ENCODE results near the gene CPLANE2. TPM values are rescaled to one million over a fixed set of nuclear protein-coding genes. Genes with fewer than 3 reads are reported as not detected.
"Not testable (repeated sequence)": the region's sequence is repeated elsewhere in the genome, so short reads cannot be mapped to it uniquely, and the experiment has no call there.

CPLANE2 gene
- total RNA-seq, 1 experiment from 2014 or later = 5.0 TPM

GRCh38 chr1:16257968-16258367 is 21.0 kb upstream of the CPLANE2 start:
- TF ChIP-seq CREM (CRISPR knock-in tag; IDR thresholded peaks at IDR 0.05) (no peak), ZBTB21 (CRISPR knock-in tag; IDR thresholded peaks at IDR 0.05; ENCODE audit: borderline replicate concordance) (no peak), SP1 (CRISPR knock-in tag; conservative IDR thresholded peaks at IDR 0.05) (no peak)
- ChIA-PET CTCF (interaction anchor here (1.9 kb wide), 1 partner anchor 105 kb away, joined by 5 read pairs; no protein-coding TSS in a partner anchor), POLR2A (no interaction called here)
- Mint-ChIP-seq H3K36me3 (peaks cover 9% of the 10 kb centered on the region; the same call in 1 of the 2 replicates), H3K27ac (peak overlapping the region; percentile 15; the same call in 1 of the 2 replicates), H3K4me3 (no peak overlapping the region), H3K4me1 (peaks cover 4% of the 10 kb centered on the region), H3K9me3 (no peaks in the 10 kb centered on the region), H3K27me3 (ENCODE audit: low read depth) (no peaks in the 10 kb centered on the region)
- ATAC-seq (no peak), DNase-seq (ENCODE audit: low spot score) (no peak)

GRCh38 chr1:16257556-16257955 is 20.6 kb upstream of the CPLANE2 start:
- H3K4me1 Mint-ChIP-seq; DNase-seq (ENCODE audit: low spot score); H3K9me3 Mint-ChIP-seq; H3K27me3 Mint-ChIP-seq (ENCODE audit: low read depth); H3K4me3 Mint-ChIP-seq; ATAC-seq; POLR2A ChIA-PET; H3K27ac Mint-ChIP-seq: not testable (repeated sequence)
- CTCF ChIA-PET = interaction anchor here (1.9 kb wide), 1 partner anchor 106 kb away, joined by 5 read pairs; no protein-coding TSS in a partner anchor
- H3K36me3 Mint-ChIP-seq = peaks cover 11% of the 10 kb centered on the region

- no peak for DNase-seq (ENCODE audit: low spot score)
- H3K9me3 Mint-ChIP-seq = no peaks in the 10 kb centered on the region
- ChIA-PET POLR2A (no interaction called here), CTCF (interaction anchor here (1.4 kb wide), 1 partner anchor 12 kb away, joined by 3 read pairs; no protein-coding TSS in a partner anchor)
- no peak for ATAC-seq
- peaks cover 19% of the 10 kb centered on the region for H3K36me3 Mint-ChIP-seq
- no peak overlapping the region for H3K27ac Mint-ChIP-seq
- H3K4me1 Mint-ChIP-seq = peaks cover 4% of the 10 kb centered on the region
- no peak overlapping the region for H3K4me3 Mint-ChIP-seq
- TF ChIP-seq PRRX2 (CRISPR knock-in tag; IDR thresholded peaks at IDR 0.05) = no peak
- TF ChIP-seq EMX1 (CRISPR knock-in tag; IDR thresholded peaks at IDR 0.05) = no peak
- no peak for TF ChIP-seq SMAD4 (CRISPR knock-in tag; IDR thresholded peaks at IDR 0.05)
- TF ChIP-seq CREM (CRISPR knock-in tag; IDR thresholded peaks at IDR 0.05) = no peak
- no peak for TF ChIP-seq AFF4 (CRISPR knock-in tag; IDR thresholded peaks at IDR 0.05; ENCODE audit: borderline replicate concordance)
- no peak for TF ChIP-seq ZSCAN18 (CRISPR knock-in tag; IDR thresholded peaks at IDR 0.05)
- no peak for TF ChIP-seq ERG (CRISPR knock-in tag; IDR thresholded peaks at IDR 0.05)
- TF ChIP-seq E2F4 (CRISPR knock-in tag; IDR thresholded peaks at IDR 0.05; ENCODE audit: borderline replicate concordance, low read depth) = no peak
- TF ChIP-seq ARID4B (CRISPR knock-in tag; IDR thresholded peaks at IDR 0.05; ENCODE audit: borderline replicate concordance) = no peak
- no peak for TF ChIP-seq KAT7 (CRISPR knock-in tag; IDR thresholded peaks at IDR 0.05; ENCODE audit: borderline replicate concordance)
- H3K27me3 Mint-ChIP-seq (ENCODE audit: low read depth) = no peaks in the 10 kb centered on the region
Observed at GRCh38 chr1:16256478-16256877, 19.5 kb upstream of the CPLANE2 start.

Data from WTC11 (cell line).